Choroid plexus epithelial cell (primary cell): ENCODE measurements around the gene RNF113B.

Source experiments
- DNase-seq: peaks from one replicate; pipeline ENCODE4 v3.0.0-alpha.2; 2010; ENCODE audit warnings: low read depth
- H3K4me3 ChIP-seq: 2 replicates; pipeline ENCODE4 v1.5.1; 2011; ENCODE audit warnings: low read depth, mild to moderate bottlenecking, control low read depth, low read length, moderate library complexity
- TF ChIP-seq, protein P1 (sequence below): conservative IDR thresholded peaks from 2 replicates; pipeline ENCODE4 v1.5.1; 2011; ENCODE audit warnings: low read depth, mild to moderate bottlenecking, control low read depth, inconsistent platforms, low read length, moderate library complexity

Gene RNF113B

DNA sequence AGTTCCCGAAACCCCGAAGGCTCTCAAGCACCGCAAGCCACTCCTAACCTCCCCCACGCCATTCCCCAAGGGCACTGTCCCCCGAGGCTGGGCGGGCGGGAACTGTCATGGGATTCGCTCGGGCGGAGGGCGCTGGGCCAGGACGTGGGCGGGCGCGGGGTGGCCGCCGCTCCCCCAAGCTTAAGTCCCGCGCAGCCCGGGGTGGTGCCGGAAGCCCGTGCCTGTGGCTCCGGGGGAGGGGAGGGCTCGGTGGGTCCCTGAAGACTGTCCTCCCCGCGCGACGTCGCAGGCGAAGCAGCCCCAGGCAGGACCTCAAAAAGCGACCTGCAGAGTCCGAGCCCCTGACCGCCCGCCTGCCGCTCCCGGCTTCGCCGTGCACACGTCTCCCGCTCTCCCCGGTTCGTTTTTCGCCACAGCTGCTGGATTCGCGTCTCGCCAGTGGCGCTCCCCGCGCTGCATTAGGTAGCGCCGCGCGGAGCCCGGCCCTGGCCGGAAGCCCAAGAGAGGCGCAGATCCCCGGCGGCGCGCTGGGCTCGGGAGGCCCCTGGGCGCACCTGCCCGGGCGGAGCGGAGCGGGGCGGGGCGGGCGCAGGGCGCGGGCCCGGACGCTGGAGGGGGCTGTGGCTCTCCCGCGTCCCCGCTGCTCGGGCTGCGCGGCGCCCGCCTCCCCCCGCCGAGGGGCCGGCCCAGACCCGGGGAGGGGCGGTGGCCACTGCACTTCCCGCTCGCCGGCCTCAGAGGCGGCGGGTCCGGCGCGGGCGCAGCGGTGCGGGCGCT, 34.5 kb downstream of the RNF113B start, which contains the start of gene FARP1:
TSS of gene FARP1 (plus strand) at position 715 of the 777 bp plus-strand sequence. CDS start 70,149 bp downstream, outside the sequence.
- TF ChIP-seq, protein P1, sequence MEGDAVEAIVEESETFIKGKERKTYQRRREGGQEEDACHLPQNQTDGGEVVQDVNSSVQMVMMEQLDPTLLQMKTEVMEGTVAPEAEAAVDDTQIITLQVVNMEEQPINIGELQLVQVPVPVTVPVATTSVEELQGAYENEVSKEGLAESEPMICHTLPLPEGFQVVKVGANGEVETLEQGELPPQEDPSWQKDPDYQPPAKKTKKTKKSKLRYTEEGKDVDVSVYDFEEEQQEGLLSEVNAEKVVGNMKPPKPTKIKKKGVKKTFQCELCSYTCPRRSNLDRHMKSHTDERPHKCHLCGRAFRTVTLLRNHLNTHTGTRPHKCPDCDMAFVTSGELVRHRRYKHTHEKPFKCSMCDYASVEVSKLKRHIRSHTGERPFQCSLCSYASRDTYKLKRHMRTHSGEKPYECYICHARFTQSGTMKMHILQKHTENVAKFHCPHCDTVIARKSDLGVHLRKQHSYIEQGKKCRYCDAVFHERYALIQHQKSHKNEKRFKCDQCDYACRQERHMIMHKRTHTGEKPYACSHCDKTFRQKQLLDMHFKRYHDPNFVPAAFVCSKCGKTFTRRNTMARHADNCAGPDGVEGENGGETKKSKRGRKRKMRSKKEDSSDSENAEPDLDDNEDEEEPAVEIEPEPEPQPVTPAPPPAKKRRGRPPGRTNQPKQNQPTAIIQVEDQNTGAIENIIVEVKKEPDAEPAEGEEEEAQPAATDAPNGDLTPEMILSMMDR: no peak
- DNase-seq: peak; percentile 69
- peak within 1 kb of the TSS; percentile 65 for H3K4me3 ChIP-seq

DNA sequence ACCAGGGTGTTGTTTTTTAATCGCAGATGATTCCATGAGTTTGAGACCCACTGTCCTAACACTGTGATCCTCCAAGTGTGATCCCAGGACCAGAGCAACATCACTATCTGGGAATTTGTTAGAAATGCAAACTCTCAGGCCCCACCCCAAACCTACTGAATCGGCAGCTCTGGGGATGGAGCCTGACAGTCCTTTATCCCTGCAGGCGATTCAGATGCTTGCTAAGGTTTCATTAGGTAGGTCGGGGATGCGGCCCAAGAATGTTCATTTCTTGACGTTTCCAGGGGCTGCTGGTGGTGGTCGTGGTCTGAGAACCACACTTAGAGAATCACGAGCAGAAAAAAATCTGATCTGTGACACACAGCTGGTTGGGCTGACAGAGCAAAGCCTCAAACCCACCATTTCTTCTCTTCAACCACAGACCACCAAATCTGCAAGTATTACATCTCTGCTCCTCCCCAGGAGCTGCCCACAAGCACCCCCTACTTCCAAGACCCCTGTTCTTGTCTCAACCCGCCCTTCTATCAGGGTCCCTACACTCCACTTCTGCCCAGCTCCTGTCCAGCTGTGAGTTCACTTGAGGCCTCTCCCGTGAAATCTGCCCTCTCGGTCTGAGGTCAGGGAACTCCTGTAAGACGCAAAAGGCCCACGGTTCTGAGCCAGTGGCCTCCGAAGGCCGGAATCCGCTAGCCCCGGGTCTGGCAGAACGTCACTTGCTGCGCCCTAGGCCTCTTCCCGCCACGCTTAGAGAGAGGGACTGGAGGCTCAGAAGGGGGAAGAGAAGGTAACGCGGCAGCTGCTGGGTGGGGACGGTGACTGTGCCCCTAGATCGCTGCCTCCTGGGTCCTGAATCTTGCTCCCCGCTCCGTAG, 35.3 kb downstream of the RNF113B start:
- peak overlapping the region; percentile 65 for H3K4me3 ChIP-seq
- TF ChIP-seq, protein P1: no peak
- DNase-seq: no peak

DNA sequence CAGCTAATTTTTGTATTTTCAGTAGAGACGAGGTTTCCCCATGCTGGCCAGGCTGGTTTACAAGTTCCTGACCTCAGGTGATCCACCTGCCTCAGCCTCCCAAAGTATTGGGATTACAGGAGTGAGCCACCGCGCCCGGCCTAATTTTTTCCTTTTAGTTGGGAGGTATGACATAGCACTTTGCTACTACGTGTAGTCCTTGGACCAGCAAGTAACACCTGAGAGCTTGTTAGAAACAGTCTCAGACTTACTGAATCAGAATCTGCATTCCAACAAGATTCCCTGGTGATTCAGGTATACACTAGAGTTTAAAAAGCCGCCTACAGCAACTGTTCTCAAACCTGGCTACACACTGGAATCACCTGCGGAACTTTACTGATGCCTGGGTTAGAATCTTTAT, 36.0 kb downstream of the RNF113B start:
- TF ChIP-seq, protein P1: no peak
- H3K4me3 ChIP-seq: no peak overlapping the region
- DNase-seq: no peak

DNA sequence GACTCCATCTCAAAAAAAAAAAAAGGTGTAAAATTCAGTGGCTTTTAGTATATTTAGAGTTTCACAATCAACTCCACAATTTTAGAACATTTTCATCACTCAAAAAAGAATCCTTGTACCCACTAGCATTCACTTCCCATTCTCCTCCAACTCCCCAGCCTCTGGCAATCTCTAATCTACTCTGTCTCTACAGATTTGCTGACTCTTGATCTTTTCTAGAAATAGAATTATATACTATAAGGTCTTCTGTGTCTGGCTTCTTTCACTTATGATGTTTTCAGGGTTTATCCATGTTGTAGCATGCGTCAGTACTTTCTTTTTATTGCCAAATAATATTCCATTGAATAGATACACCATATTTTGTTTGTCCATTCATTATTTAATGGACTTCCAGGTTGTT, 42.2 kb downstream of the RNF113B start:
- DNase-seq: no peak
- TF ChIP-seq, protein P1: no peak
- H3K4me3 ChIP-seq: no peak overlapping the region

DNA sequence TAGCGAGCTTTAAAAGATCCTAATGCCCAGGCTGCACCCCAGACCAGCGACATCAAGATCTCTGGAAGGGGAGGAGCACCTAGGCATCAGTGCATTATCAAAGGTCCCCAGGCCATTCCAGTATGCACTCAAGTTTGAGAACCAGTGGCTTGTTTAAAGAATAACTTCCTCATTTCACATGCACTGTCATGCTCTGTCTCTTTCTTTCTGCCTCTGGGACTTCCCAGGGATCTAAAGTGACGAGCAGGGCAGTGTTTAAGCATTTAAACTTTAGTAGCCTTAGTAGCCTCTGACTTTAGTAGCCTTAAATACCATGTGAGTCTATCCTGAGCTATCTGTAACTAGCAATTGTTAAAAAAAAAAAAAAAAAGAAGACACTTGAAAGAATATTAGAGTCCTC, 43.1 kb downstream of the RNF113B start:
- TF ChIP-seq, protein P1: no peak
- no peak for DNase-seq
- no peak overlapping the region for H3K4me3 ChIP-seq

DNA sequence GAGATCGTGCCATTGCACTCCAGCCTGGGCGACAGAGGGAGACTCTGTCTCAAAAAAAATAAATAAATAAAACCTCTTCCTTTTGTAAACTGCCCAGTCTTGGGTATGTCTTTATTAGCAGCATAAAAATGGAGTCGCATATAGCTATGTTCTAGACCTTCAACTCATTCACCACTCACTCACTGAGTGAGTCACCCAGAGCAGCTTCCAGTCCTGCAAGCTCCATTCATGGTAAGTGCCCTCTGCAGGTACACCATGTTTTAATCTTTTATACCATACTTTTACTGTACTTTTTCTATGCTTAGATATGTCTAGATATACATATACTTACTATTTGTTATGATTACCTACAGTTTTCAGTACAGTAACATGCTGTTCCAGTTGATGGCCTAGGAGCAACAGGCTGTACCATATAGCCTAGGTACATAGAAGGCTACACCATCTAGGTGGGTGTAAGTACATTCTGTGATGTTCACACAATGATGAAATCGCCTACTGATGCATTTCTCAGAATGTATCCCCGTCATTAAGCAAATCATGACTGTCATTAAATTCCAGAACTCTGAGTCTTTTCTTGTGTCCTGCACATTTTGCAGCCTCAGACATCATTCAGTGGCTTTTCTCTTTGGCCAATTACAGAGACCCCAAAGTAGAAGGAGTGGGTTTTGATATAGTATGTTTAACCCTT, 47.9 kb downstream of the RNF113B start:
- no peak overlapping the region for H3K4me3 ChIP-seq
- TF ChIP-seq, protein P1: no peak
- peak; percentile 46 for DNase-seq
